GM12801 (cell line): Measurements from ENCODE around the gene CD1E.

Experiments
- TF ChIP-seq, protein P1 (sequence below): IDR thresholded peaks from one replicate; pipeline ENCODE4 v1.5.1; 2011; ENCODE audit warnings: control low read depth; ENCODE audit not compliant: insufficient read length; ENCODE audit errors: extremely low read depth

CD1E gene

DNA sequence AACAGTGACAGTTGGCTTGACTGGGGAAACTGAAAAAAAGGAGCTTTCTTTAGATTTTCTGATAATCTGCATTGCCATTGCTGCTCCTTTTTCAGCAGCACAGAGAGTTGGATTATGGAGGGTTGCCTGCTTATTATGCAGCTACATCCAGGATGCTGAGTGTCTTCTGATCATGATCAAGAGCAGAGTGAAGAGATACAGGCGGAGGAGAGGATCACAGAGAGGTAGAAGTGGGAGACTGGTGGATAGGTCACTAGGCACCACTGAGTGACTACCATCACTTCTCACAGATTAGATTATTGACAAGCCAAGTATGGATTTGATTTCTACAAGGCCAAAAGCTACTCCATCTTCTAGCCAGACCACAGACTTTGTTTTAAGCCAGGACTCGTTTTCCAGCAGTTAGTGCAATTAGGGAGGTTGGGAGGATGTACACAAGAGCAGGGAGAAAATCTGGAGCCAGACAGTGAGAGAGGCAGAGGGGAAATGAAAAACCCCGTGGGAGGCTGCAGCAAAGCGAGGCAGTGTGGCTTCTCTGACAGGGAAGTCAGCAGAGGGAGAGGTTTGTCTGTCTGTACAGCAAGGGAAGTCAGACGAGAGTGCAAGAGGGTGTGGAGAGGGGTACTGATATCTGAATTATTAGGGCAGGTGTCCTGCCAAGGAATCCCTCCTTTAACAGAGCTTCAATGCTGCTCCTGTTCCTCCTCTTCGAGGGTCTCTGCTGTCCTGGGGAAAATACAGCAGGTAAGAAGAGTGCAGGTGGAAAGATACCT lies at the start of gene CD1E:
Gene CD1E, plus strand, starts transcription at position 592 of the 773 bp plus-strand sequence. Its CDS starts 95 bp downstream, at position 687.
- TF ChIP-seq, protein P1, sequence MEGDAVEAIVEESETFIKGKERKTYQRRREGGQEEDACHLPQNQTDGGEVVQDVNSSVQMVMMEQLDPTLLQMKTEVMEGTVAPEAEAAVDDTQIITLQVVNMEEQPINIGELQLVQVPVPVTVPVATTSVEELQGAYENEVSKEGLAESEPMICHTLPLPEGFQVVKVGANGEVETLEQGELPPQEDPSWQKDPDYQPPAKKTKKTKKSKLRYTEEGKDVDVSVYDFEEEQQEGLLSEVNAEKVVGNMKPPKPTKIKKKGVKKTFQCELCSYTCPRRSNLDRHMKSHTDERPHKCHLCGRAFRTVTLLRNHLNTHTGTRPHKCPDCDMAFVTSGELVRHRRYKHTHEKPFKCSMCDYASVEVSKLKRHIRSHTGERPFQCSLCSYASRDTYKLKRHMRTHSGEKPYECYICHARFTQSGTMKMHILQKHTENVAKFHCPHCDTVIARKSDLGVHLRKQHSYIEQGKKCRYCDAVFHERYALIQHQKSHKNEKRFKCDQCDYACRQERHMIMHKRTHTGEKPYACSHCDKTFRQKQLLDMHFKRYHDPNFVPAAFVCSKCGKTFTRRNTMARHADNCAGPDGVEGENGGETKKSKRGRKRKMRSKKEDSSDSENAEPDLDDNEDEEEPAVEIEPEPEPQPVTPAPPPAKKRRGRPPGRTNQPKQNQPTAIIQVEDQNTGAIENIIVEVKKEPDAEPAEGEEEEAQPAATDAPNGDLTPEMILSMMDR, result no peak

DNA sequence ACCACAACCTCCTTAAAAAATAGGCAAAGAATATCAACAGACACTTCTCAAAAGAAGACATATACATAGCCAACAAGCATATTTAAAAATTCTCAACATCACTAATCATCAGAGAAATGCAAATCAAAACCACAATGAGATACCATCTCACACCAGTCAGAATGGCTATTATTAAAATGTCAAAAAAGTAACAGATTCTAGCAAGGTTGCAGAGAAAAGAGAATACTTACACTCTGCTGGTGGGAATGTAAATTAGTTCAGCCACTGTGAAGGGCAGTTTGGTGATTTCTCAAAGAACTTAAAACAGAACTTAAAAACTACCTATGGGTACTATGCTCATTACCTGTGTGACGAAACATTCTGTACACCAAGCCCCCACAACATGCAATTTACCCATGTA lies 43.1 kb upstream of the CD1E start:
- TF ChIP-seq, protein P1, result no peak

DNA sequence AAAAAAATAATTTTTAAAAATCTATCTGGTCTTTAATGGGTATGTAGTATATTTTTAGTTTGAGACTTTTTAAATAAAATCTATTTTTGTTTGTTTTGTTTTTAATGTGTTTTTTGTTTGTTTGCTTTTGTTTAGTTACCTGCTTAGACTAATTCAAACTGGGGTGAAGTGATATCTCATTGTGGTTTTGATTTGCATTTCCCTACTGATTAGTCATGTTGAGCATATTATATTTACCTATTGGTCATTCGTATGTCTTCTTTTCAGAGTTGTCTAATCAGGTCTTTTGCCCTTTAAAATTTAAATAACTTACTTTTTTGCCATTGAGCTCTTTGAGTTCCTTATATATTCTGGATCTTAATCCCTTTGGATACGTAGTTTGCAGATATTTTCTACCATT lies 42.6 kb upstream of the CD1E start:
- TF ChIP-seq, protein P1, result no peak

DNA sequence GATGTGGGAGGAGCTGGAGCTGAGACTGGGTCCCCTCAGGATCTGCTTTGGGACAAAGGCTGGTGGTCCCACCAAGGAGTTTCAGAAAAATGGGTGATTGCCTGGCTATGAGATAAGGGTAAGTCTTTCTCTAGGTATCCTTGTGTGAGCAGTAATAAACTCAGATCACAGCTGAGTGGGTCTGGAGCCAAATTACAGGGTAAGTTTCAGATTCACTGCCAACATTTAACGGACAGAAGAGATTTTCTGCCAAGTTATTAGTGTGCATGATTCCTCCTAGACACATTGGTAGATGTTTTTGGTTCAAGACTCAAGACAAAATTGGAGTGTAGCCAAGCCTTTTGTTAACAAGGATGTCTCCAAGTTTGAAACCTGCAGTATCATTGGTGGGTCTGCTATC lies 29.8 kb upstream of the CD1E start:
- TF ChIP-seq, protein P1, result no peak

DNA sequence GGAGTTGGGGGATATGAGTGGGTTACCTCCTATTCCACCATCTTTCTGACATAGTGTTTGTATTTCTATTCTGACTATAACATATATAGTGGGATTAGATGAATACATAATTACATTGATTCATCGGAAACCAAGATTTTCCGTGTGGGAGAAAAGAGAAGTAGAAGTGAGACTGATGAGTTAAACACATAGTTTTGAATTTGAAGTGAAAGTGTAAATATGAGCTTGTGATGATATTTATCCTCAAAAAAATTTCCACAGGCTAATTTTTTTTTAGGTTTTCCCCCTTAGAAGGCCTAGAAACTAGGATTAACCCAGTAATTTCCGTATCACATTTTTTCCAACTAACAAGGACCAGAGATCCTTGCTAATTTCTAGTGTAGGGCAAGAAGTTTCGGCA lies 29.3 kb upstream of the CD1E start:
- TF ChIP-seq, protein P1, result no peak

DNA sequence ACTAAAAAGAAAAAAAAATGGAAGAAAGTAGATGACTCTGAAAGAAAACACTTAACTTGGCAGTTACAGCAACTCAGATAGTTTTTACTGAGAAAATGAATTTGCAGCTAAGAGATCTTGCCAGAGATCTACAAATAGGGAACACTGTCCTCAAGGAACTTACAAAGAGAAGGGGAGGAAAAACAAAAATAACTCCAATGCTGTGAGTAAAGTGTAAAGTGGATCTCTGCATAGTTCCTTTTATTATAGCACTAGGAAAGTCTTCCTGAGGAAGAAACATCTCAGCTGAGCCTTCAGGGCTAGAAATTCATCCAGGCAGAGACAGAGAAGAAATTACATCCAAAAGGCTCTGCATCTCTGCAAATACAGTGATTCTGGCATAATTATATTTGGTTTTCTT lies 26.2 kb upstream of the CD1E start:
- TF ChIP-seq, protein P1, result no peak

DNA sequence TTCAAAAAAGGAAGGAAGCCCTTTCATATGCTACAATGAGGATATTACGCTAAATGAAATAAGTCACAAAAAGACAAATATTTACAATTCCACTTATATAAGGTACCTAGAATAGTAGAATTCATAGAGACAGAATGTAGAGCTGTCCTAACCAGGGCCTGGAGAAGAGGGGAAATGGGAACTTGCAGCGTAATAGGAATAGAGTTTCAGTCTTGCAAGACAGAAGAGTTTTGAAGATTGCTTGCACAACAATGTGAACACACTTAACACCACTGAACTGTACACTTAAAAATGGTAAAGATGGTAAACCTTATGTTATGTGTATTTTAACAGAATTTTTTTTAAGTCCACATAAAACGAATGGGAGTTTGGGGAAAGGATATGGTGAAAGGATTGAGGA lies 25.3 kb upstream of the CD1E start:
- TF ChIP-seq, protein P1, result no peak

DNA sequence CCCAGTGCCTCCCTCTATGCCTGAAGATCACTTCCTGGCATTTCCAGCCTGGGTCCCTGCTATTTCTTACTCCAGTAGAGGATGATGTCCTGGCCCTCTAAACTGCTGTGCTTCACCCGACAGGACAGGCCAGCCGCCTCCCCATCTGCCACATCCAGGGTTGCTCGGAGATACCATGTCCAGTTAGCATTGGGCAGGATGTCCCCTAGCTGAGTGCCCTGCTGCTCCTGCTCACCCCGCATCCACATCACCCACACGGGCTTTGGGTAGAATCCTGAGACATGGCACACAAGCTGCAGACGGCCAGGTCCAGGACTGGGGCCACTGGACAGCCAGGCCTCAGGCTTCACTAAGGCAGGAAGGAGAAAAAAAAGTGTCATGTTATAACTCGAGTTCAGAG lies 24.4 kb upstream of the CD1E start:
- TF ChIP-seq, protein P1, result no peak
